ENCODE measurements around the gene PLA2G7.
"Not testable (repeated sequence)": the region's sequence is repeated elsewhere in the genome, so short reads cannot be mapped to it uniquely, and the experiment has no call there.

PLA2G7 gene

GRCh38 chr6:46734867-46735719 is at the start of gene PLA2G7:
Gene PLA2G7, minus strand, starts transcription at chr6:46735375. Its CDS starts 12,484 bp downstream, at chr6:46722891.
- no peak for DNase-seq

GRCh38 chr6:46784535-46784934 is 49.4 kb upstream of the PLA2G7 start:
- no peak for DNase-seq

- peak; percentile 74 for DNase-seq
Measured at GRCh38 chr6:46781478-46782378, 46.6 kb upstream of the PLA2G7 start.

GRCh38 chr6:46777476-46778346 is 42.5 kb upstream of the PLA2G7 start:
- DNase-seq = no peak

- no peak for DNase-seq
Measured at GRCh38 chr6:46776070-46776712, 41.0 kb upstream of the PLA2G7 start.

GRCh38 chr6:46774736-46775135 is 39.6 kb upstream of the PLA2G7 start:
- not testable (repeated sequence) for DNase-seq

GRCh38 chr6:46773201-46773855 is 38.2 kb upstream of the PLA2G7 start:
- no peak for DNase-seq

- peak; percentile 40 for DNase-seq
Measured at GRCh38 chr6:46772762-46773161, 37.6 kb upstream of the PLA2G7 start.

- no peak for DNase-seq
Measured at GRCh38 chr6:46772016-46772415, 36.8 kb upstream of the PLA2G7 start.

GRCh38 chr6:46764961-46765360 is 29.8 kb upstream of the PLA2G7 start:
- no peak for DNase-seq

GRCh38 chr6:46764280-46764679 is 29.1 kb upstream of the PLA2G7 start:
- not testable (repeated sequence) for DNase-seq

- no peak for DNase-seq
Measured at GRCh38 chr6:46763466-46763865, 28.3 kb upstream of the PLA2G7 start.

- DNase-seq = no peak
Measured at GRCh38 chr6:46760925-46761324, 25.8 kb upstream of the PLA2G7 start.

- no peak for DNase-seq
Measured at GRCh38 chr6:46758960-46759753, 24.0 kb upstream of the PLA2G7 start.

GRCh38 chr6:46757214-46757596 is 22.0 kb upstream of the PLA2G7 start:
- no peak for DNase-seq

- no peak for DNase-seq
Measured at GRCh38 chr6:46756469-46757213, 21.5 kb upstream of the PLA2G7 start.

- no peak for DNase-seq
Measured at GRCh38 chr6:46755865-46756264, 20.7 kb upstream of the PLA2G7 start.

- no peak for DNase-seq
Measured at GRCh38 chr6:46751658-46752057, 16.5 kb upstream of the PLA2G7 start.

- DNase-seq = no peak
Measured at GRCh38 chr6:46749731-46750130, 14.6 kb upstream of the PLA2G7 start.

- no peak for DNase-seq
Measured at GRCh38 chr6:46748940-46749503, 13.8 kb upstream of the PLA2G7 start.
